Aorta (tissue), 5 donors: ENCODE results near the gene SSTR5. TPM values are rescaled to one million over a fixed set of nuclear protein-coding genes. Genes with fewer than 3 reads are reported as not detected.

Source experiments
- ATAC-seq: fragments of 200-7000 bp; cut with Tn5 transposase; one replicate; pipeline ENCODE4 v1.9.1; 2022; ENCODE audit warnings: moderate library complexity; ENCODE audit not compliant: low FRiP score
- DNase-seq, 2 donors: peaks; one replicate each; pipeline ENCODE4 v3.0.0-alpha.2; 2020
- H3K27ac ChIP-seq, 2 donors: one replicate each; pipeline ENCODE4 v1.5.1; 2013; ENCODE audit warnings: low read length in 2 of 2, mild to moderate bottlenecking in 2 of 2, moderate library complexity in 2 of 2, control low read depth in 1 of 2, inconsistent platforms in 1 of 2, low read depth in 1 of 2
- H3K27me3 ChIP-seq, 2 donors: one replicate each; pipeline ENCODE4 v1.6.1; 2013; ENCODE audit warnings: control low read depth in 1 of 2, low read length in 1 of 2, mild to moderate bottlenecking in 1 of 2, moderate library complexity in 1 of 2; ENCODE audit not compliant: insufficient read depth in 2 of 2, control insufficient read depth in 1 of 2
- H3K36me3 ChIP-seq, 2 donors: one replicate each; pipeline ENCODE4 v1.6.1; 2013; ENCODE audit warnings: control low read depth in 1 of 2, low read length in 1 of 2, mild to moderate bottlenecking in 1 of 2; ENCODE audit not compliant: insufficient read depth in 2 of 2, control insufficient read depth in 1 of 2
- H3K4me1 ChIP-seq, 2 donors: one replicate each; pipeline ENCODE4 v1.6.1; 2013; ENCODE audit warnings: low read length in 2 of 2, control low read depth in 1 of 2, mild to moderate bottlenecking in 1 of 2, moderate library complexity in 1 of 2; ENCODE audit not compliant: insufficient read depth in 2 of 2, control insufficient read depth in 1 of 2
- H3K4me3 ChIP-seq, 2 donors: one replicate each; pipeline ENCODE4 v1.5.1; 2013; ENCODE audit warnings: low read length in 2 of 2, control low read depth in 1 of 2, mild to moderate bottlenecking in 1 of 2
- H3K9me3 ChIP-seq: one replicate; pipeline ENCODE4 v1.6.1; 2013; ENCODE audit warnings: mild to moderate bottlenecking, low read length; ENCODE audit not compliant: control insufficient read depth
- WGBS, 2 donors: extraction: QIAGEN DNeasy Blood & Tissue Kit; methylation state at CpG; one replicate each; pipeline ENCODE4 v1.1.7; 2013; 5-methylcytosine and 5-hydroxymethylcytosine counted together
- intact Hi-C, 2 donors: fragments of 100-400 bp; cut with DNase I; formaldehyde crosslinking; loops; one replicate each; pipeline versions ENCODE4 v1.14.2 to v1.15.0; 2022
- polyA plus RNA-seq, 2 donors: library from polyadenylated mRNA; stranded (reverse); fragments of 200-250 nt; gene quantifications; one replicate each; pipeline ENCODE4 v1.2.3, GENCODE V29; 2013
- total RNA-seq, 2 donors: library from RNA; stranded (reverse); fragmentation: NEBNext Ultra II Directional; extraction: Animal tissue kit (Norgen Biotek cat#: 25700); gene quantifications; one replicate each; pipeline ENCODE4 v1.2.1, GENCODE V29; 2021
- donor health status: healthy with polysubstance abuse.
- donor health status: Bipolar disorder and iron deficiency.
- donor health status: DM: no; HTN: no; CAD: no.
- donor health status: DM: no; HTN: no; CAD: no.
- donor health status: DM: yes; HTN: yes; CAD: no.

Gene SSTR5
- total and polyA plus RNA-seq, 4 donors = 0.26 to 0.75 (median 0.49) TPM; not detected in 1

- no peaks in the 10 kb centered on the region for H3K36me3 ChIP-seq
- no peaks in the 10 kb centered on the region for H3K9me3 ChIP-seq
- intact Hi-C loops = no loop called here
- no peak overlapping the region for H3K4me3 ChIP-seq
- WGBS, 2 donors = 51 to 54% methylated on average over 29 to 30 of the region's 30 CpGs
- no peak overlapping the region for H3K27ac ChIP-seq
- no peak for DNase-seq
- H3K4me1 ChIP-seq = no peaks in the 10 kb centered on the region
- no peak for ATAC-seq
- no peaks in the 10 kb centered on the region for H3K27me3 ChIP-seq
These were observed 1.2 kb downstream of the SSTR5 start for GRCh38 chr16:1073566-1074378.

GRCh38 chr16:1074379-1074649 lies 1.8 kb downstream of the SSTR5 start:
- H3K9me3 ChIP-seq = no peaks in the 10 kb centered on the region
- H3K4me1 ChIP-seq = peaks cover 0 to 2% of the 10 kb centered on the region in 2 donors
- intact Hi-C loops = no loop called here
- H3K27me3 ChIP-seq = no peaks in the 10 kb centered on the region
- H3K4me3 ChIP-seq = no peak overlapping the region
- ATAC-seq (no peak), DNase-seq (no peak)
- 62 to 65% methylated on average over 11 of the region's 11 CpGs for WGBS, 2 donors
- no peak overlapping the region for H3K27ac ChIP-seq
- H3K36me3 ChIP-seq = no peaks in the 10 kb centered on the region

GRCh38 chr16:1075546-1075945 lies 3.0 kb downstream of the SSTR5 start:
- intact Hi-C loops = no loop called here
- 63 to 83% methylated on average over 13 of the region's 13 CpGs for WGBS, 2 donors
- no peaks in the 10 kb centered on the region for H3K27me3 ChIP-seq
- H3K4me1 ChIP-seq = peaks cover 0 to 2% of the 10 kb centered on the region in 2 donors
- no peaks in the 10 kb centered on the region for H3K9me3 ChIP-seq
- no peak overlapping the region for H3K4me3 ChIP-seq
- DNase-seq (no peak), ATAC-seq (no peak)
- no peaks in the 10 kb centered on the region for H3K36me3 ChIP-seq
- H3K27ac ChIP-seq = no peak overlapping the region

- no peaks in the 10 kb centered on the region for H3K9me3 ChIP-seq
- peaks cover 0 to 2% of the 10 kb centered on the region in 2 donors for H3K4me1 ChIP-seq
- 35 to 43% methylated on average over 16 of the region's 16 CpGs for WGBS, 2 donors
- intact Hi-C loops = no loop called here
- H3K27ac ChIP-seq = no peak overlapping the region
- no peaks in the 10 kb centered on the region for H3K36me3 ChIP-seq
- no peaks in the 10 kb centered on the region for H3K27me3 ChIP-seq
- no peak for DNase-seq
- no peak overlapping the region for H3K4me3 ChIP-seq
- no peak for ATAC-seq
These were observed 4.4 kb downstream of the SSTR5 start for GRCh38 chr16:1076801-1077576.

GRCh38 chr16:1077877-1078578 lies 5.5 kb downstream of the SSTR5 start:
- no peak for DNase-seq
- Histone ChIP-seq H3K4me3 (no peak overlapping the region), H3K9me3 (no peaks in the 10 kb centered on the region), H3K27ac (no peak overlapping the region), H3K4me1 (peaks cover 0 to 2% of the 10 kb centered on the region in 2 donors), H3K27me3 (no peaks in the 10 kb centered on the region), H3K36me3 (no peaks in the 10 kb centered on the region)
- 53 to 56% methylated on average over 32 to 36 of the region's 36 CpGs for WGBS, 2 donors
- intact Hi-C loops = loop anchor here in 1 of 2 donors (1.0 kb wide), 1 partner anchor 19 kb away; no protein-coding TSS in a partner anchor
- ATAC-seq = no peak

GRCh38 chr16:1078579-1079021 lies 6.1 kb downstream of the SSTR5 start:
- ATAC-seq (peak; percentile 63), DNase-seq (peak; percentile 81 to 90)
- Histone ChIP-seq H3K9me3 (no peaks in the 10 kb centered on the region), H3K36me3 (no peaks in the 10 kb centered on the region), H3K4me1 (peaks cover 0 to 2% of the 10 kb centered on the region in 2 donors), H3K27ac (peak overlapping the region in 1 of 2 donors; percentile 13), H3K27me3 (no peaks in the 10 kb centered on the region), H3K4me3 (no peak overlapping the region)
- WGBS, 2 donors = 12 to 13% methylated on average over 27 to 28 of the region's 28 CpGs
- intact Hi-C loops = loop anchor here in 1 of 2 donors (1.0 kb wide), 1 partner anchor 19 kb away; no protein-coding TSS in a partner anchor

- no peak overlapping the region for H3K4me3 ChIP-seq
- 96 to 97% methylated on average over 43 of the region's 43 CpGs for WGBS, 2 donors
These were observed 6.8 kb downstream of the SSTR5 start for GRCh38 chr16:1079341-1079740.

GRCh38 chr16:1079786-1080525 lies 7.4 kb downstream of the SSTR5 start:
- Histone ChIP-seq H3K4me1 (peaks cover 0 to 2% of the 10 kb centered on the region in 2 donors), H3K4me3 (no peak overlapping the region), H3K27me3 (no peaks in the 10 kb centered on the region), H3K9me3 (peaks cover 3% of the 10 kb centered on the region), H3K36me3 (no peaks in the 10 kb centered on the region), H3K27ac (no peak overlapping the region)
- DNase-seq = no peak
- WGBS, 2 donors = 75 to 84% methylated on average over 42 to 45 of the region's 45 CpGs
- intact Hi-C loops = no loop called here
- ATAC-seq = no peak

More at GRCh38 chr16:1079341-1079740, 6.8 kb downstream of the SSTR5 start:
- intact Hi-C loops = no loop called here
- H3K36me3 ChIP-seq = no peaks in the 10 kb centered on the region
- H3K27ac ChIP-seq = no peak overlapping the region
- H3K9me3 ChIP-seq = no peaks in the 10 kb centered on the region
- no peak for DNase-seq
- no peak for ATAC-seq
- no peaks in the 10 kb centered on the region for H3K27me3 ChIP-seq
- H3K4me1 ChIP-seq = peaks cover 0 to 2% of the 10 kb centered on the region in 2 donors
